H9 (cell line): ENCODE measurements around the gene NSD1. TPM values are rescaled to one million over a fixed set of nuclear protein-coding genes. Genes with fewer than 3 reads are reported as not detected.

Experiments
- DNase-seq: peaks from one replicate; pipeline ENCODE4 v3.0.0-alpha.2; 2017
- H2AFZ ChIP-seq: one replicate; pipeline ENCODE4 v1.6.1; 2013; ENCODE audit warnings: mild to moderate bottlenecking, low read length, control low read depth, moderate library complexity
- H2AK5ac ChIP-seq: 2 replicates; pipeline ENCODE4 v1.6.1; 2013; ENCODE audit warnings: low read length, control low read depth, mixed read lengths; ENCODE audit not compliant: insufficient read length
- H2BK120ac ChIP-seq: one replicate; pipeline ENCODE4 v1.6.1; 2013; ENCODE audit warnings: low read depth, mild to moderate bottlenecking, low read length, control low read depth, inconsistent platforms; ENCODE audit not compliant: poor library complexity, severe bottlenecking
- H2BK12ac ChIP-seq: 2 replicates; pipeline ENCODE4 v1.6.1; 2013; ENCODE audit warnings: low read length, control low read depth, mixed read lengths, low read depth; ENCODE audit not compliant: insufficient read length
- H2BK15ac ChIP-seq: 2 replicates; pipeline ENCODE4 v1.6.1; 2013; ENCODE audit warnings: low read depth, low read length, control low read depth
- H2BK20ac ChIP-seq: one replicate; pipeline ENCODE4 v1.6.1; 2013; ENCODE audit warnings: low read depth, mild to moderate bottlenecking, low read length, control low read depth, inconsistent platforms; ENCODE audit not compliant: poor library complexity, severe bottlenecking
- H2BK5ac ChIP-seq: 2 replicates; pipeline ENCODE4 v1.6.1; 2013; ENCODE audit warnings: low read length, control low read depth, mixed read lengths; ENCODE audit not compliant: insufficient read length
- H3K14ac ChIP-seq: 2 replicates; pipeline ENCODE4 v1.6.1; 2013; ENCODE audit warnings: low read length, control low read depth; ENCODE audit not compliant: insufficient read depth
- H3K18ac ChIP-seq: 2 replicates; pipeline ENCODE4 v1.6.1; 2013; ENCODE audit warnings: low read depth, mild to moderate bottlenecking, mixed read lengths, low read length, control low read depth; ENCODE audit not compliant: insufficient read length
- H3K23ac ChIP-seq: 2 replicates; pipeline ENCODE4 v1.6.1; 2013; ENCODE audit warnings: low read length, control low read depth, mixed read lengths, low read depth; ENCODE audit not compliant: insufficient read length
- H3K23me2 ChIP-seq: 2 replicates; pipeline ENCODE4 v1.6.1; 2013; ENCODE audit warnings: low read depth, mild to moderate bottlenecking, mixed read lengths, low read length, control low read depth; ENCODE audit not compliant: insufficient read length, poor library complexity, severe bottlenecking
- H3K27ac ChIP-seq: 2 replicates; pipeline ENCODE4 v1.5.1; 2013; ENCODE audit warnings: low read length, control low read depth, mixed read lengths, low read depth; ENCODE audit not compliant: insufficient read length
- H3K27me3 ChIP-seq: 2 replicates; pipeline ENCODE4 v1.6.1; 2013; ENCODE audit warnings: low read length, control low read depth, inconsistent platforms; ENCODE audit not compliant: insufficient read depth
- H3K4ac ChIP-seq: 2 replicates; pipeline ENCODE4 v1.6.1; 2013; ENCODE audit warnings: low read depth, mild to moderate bottlenecking, control low read depth, inconsistent platforms, low read length, moderate library complexity
- H3K4me1 ChIP-seq: 2 replicates; pipeline ENCODE4 v1.6.1; 2013; ENCODE audit warnings: low read length, control low read depth, inconsistent platforms; ENCODE audit not compliant: insufficient read depth
- H3K4me2 ChIP-seq: 2 replicates; pipeline ENCODE4 v1.6.1; 2013; ENCODE audit warnings: low read length, control low read depth, mixed read lengths; ENCODE audit not compliant: insufficient read length, insufficient read depth
- H3K56ac ChIP-seq: 2 replicates; pipeline ENCODE4 v1.6.1; 2013; ENCODE audit warnings: low read depth, mild to moderate bottlenecking, mixed read lengths, low read length, control low read depth; ENCODE audit not compliant: insufficient read length
- H3K79me1 ChIP-seq: 2 replicates; pipeline ENCODE4 v1.6.1; 2013; ENCODE audit warnings: low read depth, mild to moderate bottlenecking, moderate library complexity, low read length, control low read depth, inconsistent platforms; ENCODE audit not compliant: insufficient read depth, poor library complexity, severe bottlenecking
- H3K79me2 ChIP-seq: 2 replicates; pipeline ENCODE4 v1.6.1; 2013; ENCODE audit warnings: low read length, control low read depth, inconsistent platforms; ENCODE audit not compliant: insufficient read depth
- H3K9ac ChIP-seq: 2 replicates; pipeline ENCODE4 v1.6.1; 2013; ENCODE audit warnings: low read length, control low read depth, mixed read lengths; ENCODE audit not compliant: insufficient read length; ENCODE audit errors: extremely low read depth
- H3K9me3 ChIP-seq: one replicate; pipeline ENCODE4 v1.6.1; 2013; ENCODE audit warnings: low read depth, low read length, inconsistent platforms; ENCODE audit not compliant: control insufficient read depth
- H3T11ph ChIP-seq: one replicate; pipeline ENCODE4 v1.6.1; 2013; ENCODE audit warnings: mild to moderate bottlenecking, low read length, control low read depth, inconsistent platforms
- H4K20me1 ChIP-seq: one replicate; pipeline ENCODE4 v1.6.1; 2013; ENCODE audit not compliant: control insufficient read depth, insufficient read length, insufficient read depth
- H4K5ac ChIP-seq: 2 replicates; pipeline ENCODE4 v1.6.1; 2013; ENCODE audit warnings: low read depth, mild to moderate bottlenecking, mixed read lengths, low read length, control low read depth; ENCODE audit not compliant: insufficient read length
- H4K8ac ChIP-seq: replicated peaks from 2 replicates; pipeline ENCODE4 v1.6.1; 2013; ENCODE audit warnings: low read length, control low read depth, mixed read lengths, low read depth; ENCODE audit not compliant: insufficient read length
- H4K91ac ChIP-seq: 2 replicates; pipeline ENCODE4 v1.6.1; 2013; ENCODE audit warnings: low read depth, mild to moderate bottlenecking, moderate library complexity, mixed read lengths, low read length, control low read depth; ENCODE audit not compliant: insufficient read length
- H3K27ac Mint-ChIP-seq, 3 experiments: 2 replicates in 2 of 3; 3 replicates in 1 of 3; pipeline ENCODE4 v1.8.0; 2020 to 2021; ENCODE audit warnings: mixed read lengths in 3 of 3, mild to moderate bottlenecking in 1 of 3, moderate library complexity in 1 of 3
- H3K27me3 Mint-ChIP-seq: 2 replicates; pipeline ENCODE4 v1.8.0; 2021; ENCODE audit warnings: low read depth, mild to moderate bottlenecking, moderate library complexity, mixed read lengths
- H3K36me3 Mint-ChIP-seq, 3 experiments: 2 replicates in 2 of 3; 3 replicates in 1 of 3; pipeline ENCODE4 v1.8.0; 2020 to 2021; ENCODE audit warnings: low read depth in 3 of 3, mixed read lengths in 3 of 3; ENCODE audit not compliant: insufficient read depth in 1 of 3
- H3K4me1 Mint-ChIP-seq, 2 experiments: 2 replicates each; pipeline ENCODE4 v1.8.0; 2020; ENCODE audit warnings: mixed read lengths in 2 of 2
- H3K4me3 Mint-ChIP-seq, 2 experiments: 2 replicates in 1 of 2; 3 replicates in 1 of 2; pipeline ENCODE4 v1.8.0; 2020 to 2021; ENCODE audit warnings: mild to moderate bottlenecking in 2 of 2, mixed read lengths in 2 of 2, moderate library complexity in 1 of 2
- H3K9me3 Mint-ChIP-seq, 2 experiments: 2 replicates in 1 of 2; 3 replicates in 1 of 2; pipeline ENCODE4 v1.8.0; 2020; ENCODE audit warnings: mild to moderate bottlenecking in 2 of 2, mixed read lengths in 2 of 2, moderate library complexity in 1 of 2
- WGBS: extraction: QIAGEN DNeasy Blood & Tissue Kit; methylation state at CpG from one replicate; pipeline ENCODE4 v1.1.7; 2013; ENCODE audit warnings: missing lambda C conversion rate, low lambda C conversion rate, mixed read lengths; ENCODE audit not compliant: insufficient read length; ENCODE audit errors: extremely low coverage; 5-methylcytosine and 5-hydroxymethylcytosine counted together
- total RNA-seq: library from RNA; stranded (reverse); gene quantifications from 2 replicates; pipeline ENCODE4 v1.2.1, GENCODE V29; 2021
- TF ChIP-seq, protein P1 (sequence below): fragments of 200-600 bp; sonication (generic); conservative IDR thresholded peaks from 3 replicates; pipeline ENCODE4 v1.8.0; 2021; ENCODE audit warnings: antibody characterized with exemption, mild to moderate bottlenecking

Gene NSD1
- total RNA-seq, 1 experiment from 2014 or later = 213 TPM

DNA sequence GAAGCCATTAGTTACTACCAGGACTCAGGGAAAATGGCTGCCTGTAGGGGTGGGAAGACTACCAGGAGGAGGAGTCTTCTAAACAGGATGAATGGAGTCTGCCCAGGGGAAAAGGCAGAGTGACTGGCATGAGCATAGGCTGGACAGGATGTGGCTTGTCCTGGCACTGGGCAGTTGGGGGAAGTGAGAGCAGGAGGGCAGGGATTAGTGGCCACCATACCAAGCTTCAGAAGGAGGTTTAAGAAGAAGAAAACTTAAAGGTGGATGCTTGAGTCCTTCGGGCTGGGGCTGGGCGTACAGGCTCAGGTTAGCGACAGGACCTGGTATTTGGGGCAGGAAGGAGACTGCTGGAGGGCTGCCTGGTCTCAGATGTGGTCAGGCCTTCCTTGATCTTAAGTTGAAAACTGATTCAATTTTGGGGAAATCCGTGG is 5.0 kb upstream of the NSD1 start:
- Histone ChIP-seq H4K91ac (no peak overlapping the region), H2BK12ac (no peak overlapping the region), H3K14ac (no peak overlapping the region), H2BK20ac (no peak overlapping the region), H3K4me1 (peaks cover 8% of the 10 kb centered on the region; the same call in 1 of the 2 replicates), H4K5ac (no peak overlapping the region), H3K56ac (no peak overlapping the region), H3K18ac (no peak overlapping the region), H3K4me2 (no peak overlapping the region), H3K9ac (no peak overlapping the region), H3K79me1 (no peaks in the 10 kb centered on the region), H3K23ac (no peak overlapping the region), H4K20me1 (no peaks in the 10 kb centered on the region), H2AK5ac (no peak overlapping the region), H3K9me3 (no peaks in the 10 kb centered on the region), H3K27ac (no peak overlapping the region), H3K79me2 (no peaks in the 10 kb centered on the region), H2BK15ac (no peak overlapping the region), H3T11ph (no peak overlapping the region), H3K23me2 (peaks cover 13% of the 10 kb centered on the region), H4K8ac (no peak overlapping the region), H3K27me3 (no peaks in the 10 kb centered on the region), H2BK5ac (no peak overlapping the region), H3K4ac (no peak overlapping the region), H2BK120ac (no peak overlapping the region), H2AFZ (no peak overlapping the region)
- peak overlapping the region in 1 of 3 experiments; percentile 85; a peak in 1 of 7 replicates for H3K27ac Mint-ChIP-seq
- H3K9me3 Mint-ChIP-seq = no peaks in the 10 kb centered on the region
- H3K4me1 Mint-ChIP-seq = peaks cover 20 to 35% of the 10 kb centered on the region in 2 experiments
- H3K4me3 Mint-ChIP-seq = no peak overlapping the region
- no peaks in the 10 kb centered on the region; a peak in 2 of 7 replicates for H3K36me3 Mint-ChIP-seq
- TF ChIP-seq, protein P1, sequence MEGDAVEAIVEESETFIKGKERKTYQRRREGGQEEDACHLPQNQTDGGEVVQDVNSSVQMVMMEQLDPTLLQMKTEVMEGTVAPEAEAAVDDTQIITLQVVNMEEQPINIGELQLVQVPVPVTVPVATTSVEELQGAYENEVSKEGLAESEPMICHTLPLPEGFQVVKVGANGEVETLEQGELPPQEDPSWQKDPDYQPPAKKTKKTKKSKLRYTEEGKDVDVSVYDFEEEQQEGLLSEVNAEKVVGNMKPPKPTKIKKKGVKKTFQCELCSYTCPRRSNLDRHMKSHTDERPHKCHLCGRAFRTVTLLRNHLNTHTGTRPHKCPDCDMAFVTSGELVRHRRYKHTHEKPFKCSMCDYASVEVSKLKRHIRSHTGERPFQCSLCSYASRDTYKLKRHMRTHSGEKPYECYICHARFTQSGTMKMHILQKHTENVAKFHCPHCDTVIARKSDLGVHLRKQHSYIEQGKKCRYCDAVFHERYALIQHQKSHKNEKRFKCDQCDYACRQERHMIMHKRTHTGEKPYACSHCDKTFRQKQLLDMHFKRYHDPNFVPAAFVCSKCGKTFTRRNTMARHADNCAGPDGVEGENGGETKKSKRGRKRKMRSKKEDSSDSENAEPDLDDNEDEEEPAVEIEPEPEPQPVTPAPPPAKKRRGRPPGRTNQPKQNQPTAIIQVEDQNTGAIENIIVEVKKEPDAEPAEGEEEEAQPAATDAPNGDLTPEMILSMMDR = no peak
- DNase-seq = no peak
- no CpG with 5 or more reads among the region's 4 CpGs for WGBS
- peaks cover 7% of the 10 kb centered on the region for H3K27me3 Mint-ChIP-seq
